Urinary bladder (tissue), 4 donors: ENCODE data around the gene CINP. TPM values are rescaled to one million over a fixed set of nuclear protein-coding genes. Genes with fewer than 3 reads are reported as not detected.
"Not testable (repeated sequence)": the region's sequence is repeated elsewhere in the genome, so short reads cannot be mapped to it uniquely, and the experiment has no call there.

Experiments used
- DNase-seq: peaks from one replicate; pipeline ENCODE4 v3.0.0-alpha.2; 2015; ENCODE audit errors: extremely low spot score
- H3K27ac ChIP-seq: one replicate; pipeline ENCODE4 v1.5.1; 2013; ENCODE audit warnings: low read depth, mild to moderate bottlenecking, moderate library complexity
- H3K36me3 ChIP-seq: one replicate; pipeline ENCODE4 v1.6.1; 2013; ENCODE audit warnings: mild to moderate bottlenecking, moderate library complexity; ENCODE audit not compliant: insufficient read depth
- H3K4me1 ChIP-seq: one replicate; pipeline ENCODE4 v1.6.1; 2013; ENCODE audit warnings: mild to moderate bottlenecking, moderate library complexity; ENCODE audit not compliant: insufficient read depth
- H3K4me3 ChIP-seq: one replicate; pipeline ENCODE4 v1.5.1; 2013; ENCODE audit warnings: low read depth, low read length
- WGBS: extraction: QIAGEN DNeasy Blood & Tissue Kit; methylation state at CpG from one replicate; pipeline ENCODE4 v1.1.7; 2013; 5-methylcytosine and 5-hydroxymethylcytosine counted together
- polyA plus RNA-seq: library from polyadenylated mRNA; stranded (reverse); fragments of 200-250 nt; gene quantifications from one replicate; pipeline ENCODE4 v1.2.3, GENCODE V29; 2013
- total RNA-seq: library from RNA; depleted of rRNA; stranded (reverse); fragments of >200 nt; gene quantifications from one replicate; pipeline ENCODE4 v1.2.3, GENCODE V29; 2014
- donor health status: healthy with polysubstance abuse.
- donor health status: healthy.

CINP gene
- total and polyA plus RNA-seq, 2 donors: 29.3 to 32.7 TPM

DNA sequence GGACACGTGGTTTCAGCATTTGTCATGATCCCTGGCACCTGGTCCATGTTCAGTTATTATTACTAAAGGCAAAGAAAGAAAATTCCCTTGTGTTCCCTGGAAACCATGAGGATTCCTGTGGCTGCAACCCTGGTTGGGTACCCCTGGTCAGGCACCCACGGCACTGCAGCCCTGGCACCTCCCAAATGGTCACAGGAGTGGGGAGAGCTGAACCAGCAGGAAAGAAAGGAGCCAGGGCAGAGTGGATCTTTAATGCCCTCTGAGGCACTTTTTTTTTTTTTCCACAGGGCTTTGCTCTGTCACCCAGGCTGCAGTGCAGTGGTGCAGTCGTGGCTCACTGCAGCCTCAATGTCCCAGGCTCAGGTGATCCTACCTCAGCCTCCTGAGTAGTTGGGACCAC, 17.5 kb downstream of the CINP start:
- WGBS: 78% methylated on average over 3 of the region's 3 CpGs
- Histone ChIP-seq H3K4me3 (no peak overlapping the region), H3K36me3 (peaks cover 3% of the 10 kb centered on the region), H3K4me1 (no peaks in the 10 kb centered on the region), H3K27ac (no peak overlapping the region)
- DNase-seq: no peak

DNA sequence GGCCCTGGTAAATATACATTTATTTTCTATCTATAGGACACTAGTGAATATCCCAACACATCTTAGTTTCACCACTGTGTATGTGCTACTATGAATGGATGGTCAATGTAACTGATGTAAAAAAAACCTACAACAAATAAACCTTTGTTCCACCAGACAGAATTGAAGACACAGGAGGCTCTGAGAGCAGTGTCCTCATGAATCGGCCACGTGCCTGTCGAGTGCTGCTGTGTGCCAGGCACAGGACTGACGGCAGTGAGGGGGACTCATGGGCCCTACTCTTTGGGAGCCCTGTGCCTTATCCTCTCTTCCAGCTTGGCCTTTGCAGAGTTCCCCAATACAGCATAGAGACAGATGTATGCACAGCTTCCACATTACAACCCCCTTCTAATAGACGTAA, 18.2 kb downstream of the CINP start:
- H3K27ac ChIP-seq: no peak overlapping the region
- no peak overlapping the region for H3K4me3 ChIP-seq
- H3K36me3 ChIP-seq: peaks cover 3% of the 10 kb centered on the region
- 86% methylated on average over 5 of the region's 5 CpGs for WGBS
- no peak for DNase-seq
- H3K4me1 ChIP-seq: no peaks in the 10 kb centered on the region

DNA sequence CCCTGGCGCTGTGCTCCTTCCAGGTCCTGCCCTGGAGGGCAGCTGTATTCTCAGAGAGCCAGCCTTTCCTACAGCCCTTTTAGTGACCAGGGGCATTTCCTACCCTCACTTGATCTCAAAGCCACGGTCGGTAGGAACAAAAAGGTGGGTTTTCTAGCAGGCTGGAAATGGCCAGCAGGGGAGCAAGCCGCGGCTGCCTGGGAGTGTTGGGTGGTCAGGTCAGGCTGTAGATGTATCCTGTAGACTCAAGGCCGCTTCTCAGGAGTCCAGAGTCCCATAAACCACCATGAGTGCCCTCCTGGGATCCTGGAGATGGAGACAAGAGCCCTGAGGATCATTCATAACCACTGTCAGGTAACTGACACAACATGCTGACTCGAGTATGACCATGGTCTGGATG, 18.6 kb downstream of the CINP start:
- Histone ChIP-seq H3K36me3 (peaks cover 3% of the 10 kb centered on the region), H3K4me1 (no peaks in the 10 kb centered on the region), H3K4me3 (no peak overlapping the region), H3K27ac (no peak overlapping the region)
- no peak for DNase-seq
- 92% methylated on average over 7 of the region's 7 CpGs for WGBS

DNA sequence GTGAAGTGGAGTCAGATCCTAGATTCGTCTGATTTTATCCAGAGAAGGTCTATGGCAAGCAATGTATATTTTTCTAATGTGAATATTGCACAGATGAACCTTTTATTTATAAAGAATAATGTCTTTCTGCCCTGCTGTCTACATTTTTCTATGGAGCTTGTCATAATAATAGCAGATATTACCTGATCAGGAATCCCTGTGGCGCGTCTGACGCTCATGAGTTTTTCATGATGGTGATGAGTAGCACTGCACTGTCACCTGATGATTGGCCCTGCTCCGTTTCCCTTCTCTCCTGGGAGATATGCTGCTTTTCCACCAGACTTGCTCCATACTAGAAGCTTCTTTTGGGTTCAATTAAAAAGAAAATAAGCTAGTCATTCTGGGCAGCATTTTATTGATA, 20.5 kb downstream of the CINP start:
- Histone ChIP-seq H3K27ac (no peak overlapping the region), H3K36me3 (peaks cover 3% of the 10 kb centered on the region), H3K4me1 (no peaks in the 10 kb centered on the region), H3K4me3 (no peak overlapping the region)
- WGBS: 87% methylated on average over 5 of the region's 5 CpGs
- DNase-seq: no peak

DNA sequence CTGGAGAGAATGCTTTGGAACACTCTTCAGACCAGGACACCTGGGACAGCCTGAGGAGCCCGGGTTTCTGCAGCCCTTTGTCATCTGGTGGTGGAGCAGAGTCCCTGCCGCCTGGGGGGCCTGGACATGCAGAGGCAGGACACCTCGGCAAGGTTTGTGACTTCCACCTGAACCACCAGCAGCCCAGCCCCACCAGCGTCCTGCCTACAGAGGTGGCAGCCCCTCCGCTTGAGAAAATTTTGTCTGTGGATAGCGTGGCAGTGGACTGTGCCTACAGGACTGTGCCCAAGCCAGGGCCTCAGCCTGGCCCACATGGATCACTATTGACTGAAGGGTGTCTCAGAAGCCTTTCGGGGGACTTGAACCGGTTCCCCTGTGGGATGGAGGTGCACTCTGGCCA, 21.1 kb downstream of the CINP start:
- Histone ChIP-seq H3K4me3 (no peak overlapping the region), H3K4me1 (no peaks in the 10 kb centered on the region), H3K27ac (no peak overlapping the region), H3K36me3 (peaks cover 3% of the 10 kb centered on the region)
- DNase-seq: no peak
- WGBS: 89% methylated on average over 8 of the region's 8 CpGs

DNA sequence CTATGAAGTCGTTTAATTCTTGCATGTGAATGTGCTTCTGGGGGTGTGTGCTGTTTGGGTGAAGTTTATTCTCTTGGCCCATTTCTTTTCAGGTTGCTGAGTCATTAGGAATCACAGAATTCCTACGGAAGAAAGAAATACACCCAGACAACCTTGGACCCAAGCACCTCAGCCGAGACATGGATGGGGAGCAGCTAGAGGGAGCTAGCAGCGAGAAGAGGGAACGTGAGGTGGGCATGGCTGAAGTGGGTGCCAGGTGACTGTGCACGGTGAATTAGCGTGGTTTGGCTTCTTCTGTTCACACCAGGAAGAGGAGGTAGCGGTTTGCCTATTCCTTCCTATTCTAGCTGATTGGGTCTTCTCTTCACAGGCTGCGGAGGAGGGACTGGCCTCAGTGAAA, 24.0 kb downstream of the CINP start:
- no peak for DNase-seq
- Histone ChIP-seq H3K4me3 (no peak overlapping the region), H3K27ac (no peak overlapping the region), H3K4me1 (no peaks in the 10 kb centered on the region), H3K36me3 (peaks cover 3% of the 10 kb centered on the region)
- WGBS: 91% methylated on average over 9 of the region's 9 CpGs

DNA sequence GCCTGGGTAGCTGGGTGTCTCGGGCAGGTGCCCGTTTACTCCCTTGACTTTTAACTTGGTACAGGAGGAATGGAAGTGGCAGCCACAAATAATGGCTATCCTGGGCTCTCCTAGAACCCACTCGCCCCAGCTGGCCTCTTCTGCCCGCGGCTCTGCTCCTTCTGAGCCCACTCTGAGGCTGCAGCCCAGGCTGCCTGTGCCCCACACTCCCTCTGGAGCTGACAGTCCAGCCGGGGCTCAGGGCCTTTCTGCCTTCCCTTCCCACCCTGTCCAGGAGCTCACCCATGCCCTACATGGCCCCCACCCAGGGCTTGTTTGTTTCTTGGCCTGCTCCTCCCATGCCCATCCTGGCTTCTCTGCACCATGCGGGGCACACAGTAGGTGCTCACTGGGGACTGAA, 27.5 kb downstream of the CINP start:
- Histone ChIP-seq H3K4me1 (no peaks in the 10 kb centered on the region), H3K27ac (no peak overlapping the region), H3K36me3 (no peaks in the 10 kb centered on the region), H3K4me3 (no peak overlapping the region)
- whole genome bisulfite sequencing: 92% methylated on average over 7 of the region's 7 CpGs
- DNase-seq: no peak

DNA sequence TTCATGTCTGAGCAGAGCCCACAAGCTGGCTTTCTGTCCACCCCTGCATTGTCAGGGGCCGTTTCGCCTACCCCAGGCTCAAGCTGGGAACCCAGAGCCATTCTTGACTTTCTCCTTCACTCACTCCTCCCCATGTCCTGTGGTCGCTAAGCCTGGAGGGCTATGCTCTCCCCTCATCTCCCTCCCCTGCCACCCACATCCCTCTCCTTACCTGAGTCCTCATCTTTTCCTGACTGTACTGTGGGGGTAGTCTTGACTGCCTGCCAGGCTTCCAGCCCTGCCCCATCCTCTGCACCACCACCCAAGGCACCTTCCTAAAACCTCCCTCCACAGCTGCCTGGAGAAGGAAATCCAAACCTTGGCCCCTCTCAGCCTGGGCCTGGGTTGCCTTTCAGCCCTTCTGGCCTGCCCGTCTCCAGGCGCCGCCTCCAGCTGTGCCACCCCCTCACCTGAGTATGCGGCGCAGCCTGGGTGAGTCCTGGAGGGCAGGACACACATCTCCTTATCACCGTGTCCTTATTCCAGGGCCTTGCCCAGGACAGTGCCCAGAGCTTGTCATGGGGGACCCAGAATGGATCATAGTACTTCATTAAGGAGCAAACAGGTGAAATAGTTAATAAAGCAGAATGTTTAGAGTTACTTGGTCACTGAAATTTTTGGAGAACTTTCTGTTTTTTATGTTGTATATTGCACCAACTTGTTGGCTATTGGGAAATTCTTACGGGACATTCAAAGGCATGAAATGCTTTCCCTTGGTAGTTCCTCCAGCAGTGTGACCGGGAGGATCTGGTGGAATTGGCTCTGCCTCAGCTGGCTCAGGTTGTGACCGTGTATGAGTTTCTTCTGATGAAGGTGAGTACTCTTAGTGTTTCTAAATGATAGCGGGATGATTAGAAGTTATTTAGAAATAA, 28.6 kb downstream of the CINP start:
- 95% methylated on average over 13 of the region's 13 CpGs for WGBS

DNA sequence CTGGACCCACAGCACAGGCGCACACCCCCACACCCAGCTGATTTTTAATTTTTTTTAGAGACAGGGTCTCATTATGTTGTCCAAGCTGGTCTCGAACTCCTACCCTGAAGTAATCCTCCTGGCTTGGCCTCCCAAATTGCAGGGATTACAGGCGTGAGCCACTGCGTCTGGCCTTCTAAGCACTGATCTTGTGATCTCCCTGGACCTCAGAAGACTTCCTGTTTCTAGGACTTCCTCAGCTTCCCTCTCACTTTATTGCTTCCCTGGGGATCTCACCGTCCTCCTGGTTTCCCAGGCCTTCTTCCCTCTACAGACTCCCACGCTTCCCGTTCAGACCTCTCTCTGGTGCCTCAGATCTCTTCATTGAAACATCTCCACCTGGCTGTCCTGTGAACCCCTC, 29.3 kb downstream of the CINP start:
- Histone ChIP-seq H3K27ac (no peak overlapping the region), H3K36me3 (no peaks in the 10 kb centered on the region), H3K4me3 (no peak overlapping the region), H3K4me1 (no peaks in the 10 kb centered on the region)
- no peak for DNase-seq
- WGBS: 81% methylated on average over 7 of the region's 7 CpGs

More for the DNA sequence above, 28.6 kb downstream of the CINP start:
- Histone ChIP-seq H3K27ac (no peak overlapping the region), H3K4me3 (no peak overlapping the region), H3K4me1 (no peaks in the 10 kb centered on the region), H3K36me3 (no peaks in the 10 kb centered on the region)
- no peak for DNase-seq

DNA sequence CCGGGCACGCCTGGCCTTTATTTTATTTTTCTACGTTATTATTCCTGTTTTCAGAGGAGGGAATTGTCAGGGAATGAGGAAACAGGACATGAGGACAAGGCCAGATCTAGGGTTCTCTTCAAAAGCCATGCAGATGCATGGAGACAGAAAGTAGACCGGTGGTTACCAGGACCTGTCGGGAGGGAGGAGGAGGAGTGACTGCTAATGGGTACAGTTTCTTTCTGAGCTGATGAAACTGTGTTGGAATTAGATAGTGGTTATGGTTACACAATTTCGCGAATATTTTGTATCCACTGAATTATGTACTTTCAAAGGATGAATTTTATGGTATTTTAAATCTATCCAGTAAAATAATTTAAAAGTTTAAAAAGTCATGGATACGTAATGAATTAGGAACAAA, 31.9 kb downstream of the CINP start:
- no peak overlapping the region for H3K27ac ChIP-seq
- no peaks in the 10 kb centered on the region for H3K36me3 ChIP-seq
- no peak overlapping the region for H3K4me3 ChIP-seq
- H3K4me1 ChIP-seq: no peaks in the 10 kb centered on the region
- no peak for DNase-seq
- WGBS: 94% methylated on average over 8 of the region's 8 CpGs

DNA sequence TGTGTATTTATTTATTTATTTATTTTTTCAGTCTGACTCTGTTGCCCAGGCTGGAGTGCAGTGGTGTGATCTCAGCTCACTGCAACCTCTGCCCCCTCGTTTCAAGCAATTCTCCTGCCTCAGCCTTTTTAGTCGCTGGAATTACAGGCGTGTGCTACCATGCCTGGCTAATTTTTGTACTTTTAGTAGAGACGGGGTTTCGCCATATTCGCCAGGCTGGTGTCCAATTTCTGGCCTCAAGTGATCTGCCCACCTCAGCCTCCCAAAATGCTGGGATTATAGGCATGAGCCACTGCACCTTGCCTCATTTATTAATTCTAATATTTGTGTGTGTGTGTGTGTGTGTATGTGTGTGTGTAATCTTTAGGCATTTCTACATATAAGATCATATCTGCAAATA, 33.3 kb downstream of the CINP start:
- 93% methylated on average over 6 of the region's 6 CpGs for WGBS
- not testable (repeated sequence) for H3K4me1 ChIP-seq, H3K36me3 ChIP-seq, H3K27ac ChIP-seq, H3K4me3 ChIP-seq, DNase-seq

DNA sequence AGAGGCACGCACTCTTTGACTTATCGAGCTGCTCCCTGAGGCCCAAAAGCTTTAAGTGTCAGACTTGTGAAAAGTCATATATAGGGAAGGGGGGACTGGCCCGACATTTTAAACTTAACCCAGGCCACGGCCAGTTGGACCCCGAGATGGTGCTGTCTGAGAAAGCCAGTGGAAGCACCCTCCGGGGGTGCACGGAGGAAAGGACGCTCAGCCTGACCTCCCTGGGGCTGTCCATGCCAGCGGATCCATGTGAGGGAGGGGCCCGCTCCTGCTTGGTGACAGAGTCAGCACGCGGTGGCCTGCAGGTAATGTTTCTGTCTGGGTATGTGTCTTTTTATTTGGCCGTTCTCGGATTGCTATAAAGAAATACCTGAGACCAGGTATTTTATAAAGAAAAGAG, 36.1 kb downstream of the CINP start:
- Histone ChIP-seq H3K27ac (no peak overlapping the region), H3K4me3 (no peak overlapping the region), H3K4me1 (no peaks in the 10 kb centered on the region), H3K36me3 (no peaks in the 10 kb centered on the region)
- DNase-seq: no peak
- WGBS: 93% methylated on average over 14 of the region's 14 CpGs

DNA sequence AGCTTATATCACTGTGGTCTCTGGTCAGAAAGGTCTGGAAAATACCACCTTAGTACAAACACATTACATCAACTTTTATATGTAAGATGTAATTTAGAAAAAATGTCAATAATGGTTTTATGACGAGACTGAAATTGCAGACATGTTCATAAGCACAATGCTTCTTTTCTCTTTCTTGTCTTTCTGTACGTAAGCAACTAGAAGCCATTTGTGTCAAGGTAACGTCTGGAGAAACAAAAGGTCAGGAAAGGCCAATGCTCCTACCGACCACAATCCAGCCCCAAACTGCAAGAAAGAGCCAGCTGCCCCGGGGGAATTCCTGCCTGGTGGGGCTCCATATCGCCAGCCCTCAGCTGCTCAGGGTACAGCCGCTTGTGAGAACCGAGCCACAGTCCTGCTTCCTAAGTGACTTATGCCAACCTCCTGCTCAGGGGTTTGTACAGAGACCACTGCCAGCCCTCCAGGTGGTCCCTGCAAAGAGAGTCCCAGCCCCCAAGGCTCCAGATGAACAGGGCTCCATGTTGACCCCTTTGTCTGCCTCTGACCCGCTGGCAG, 36.8 kb downstream of the CINP start:
- Histone ChIP-seq H3K36me3 (no peaks in the 10 kb centered on the region), H3K27ac (no peak overlapping the region), H3K4me3 (no peak overlapping the region), H3K4me1 (no peaks in the 10 kb centered on the region)
- 83% methylated on average over 9 of the region's 9 CpGs for WGBS
- no peak for DNase-seq

DNA sequence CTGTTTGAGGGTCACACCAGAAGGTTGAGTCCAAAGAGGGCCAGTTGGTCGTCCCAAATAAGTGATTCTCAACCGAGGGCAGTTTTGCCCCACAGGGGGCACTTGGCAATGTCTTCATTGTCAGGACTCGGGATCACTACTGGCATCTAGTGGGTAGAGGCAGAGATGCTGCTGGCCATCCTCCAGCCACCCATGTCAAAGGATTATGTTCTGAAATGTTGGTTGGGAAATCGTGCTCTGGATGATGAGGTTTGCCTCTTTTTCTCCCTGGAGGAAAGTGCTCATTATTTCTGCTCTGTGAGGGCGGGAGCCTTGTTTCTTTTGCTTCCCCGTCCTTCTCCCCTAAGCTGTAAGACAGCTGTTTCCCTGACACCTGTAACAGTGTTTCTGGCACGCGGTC, 39.6 kb downstream of the CINP start:
- H3K4me3 ChIP-seq: no peak overlapping the region
- no peak overlapping the region for H3K27ac ChIP-seq
- DNase-seq: no peak
- H3K4me1 ChIP-seq: no peaks in the 10 kb centered on the region
- WGBS: 38% methylated on average over 8 of the region's 8 CpGs
- H3K36me3 ChIP-seq: no peaks in the 10 kb centered on the region
